GM10248 (cell line): Measurements from ENCODE around the gene RGS12.

Experiments used
- CTCF ChIA-PET: fragments of 300-600 bp; sonication (Branson Sonifier 250); formaldehyde crosslinking; extraction: SDS; loops from one replicate; lab custom pipeline; 2021; ENCODE audit warnings: antibody characterized with exemption; lab: Yijun Ruan, JAX
- POLR2A ChIA-PET: fragments of 350-650 bp; sonication (Branson Sonifier 250); formaldehyde crosslinking; extraction: SDS; loops from one replicate; lab custom pipeline; 2020; ENCODE audit warnings: antibody characterized with exemption; lab: Yijun Ruan, JAX
- DNase-seq: peaks from one replicate; pipeline ENCODE4 v3.0.0; 2012; ENCODE audit errors: extremely low spot score
- TF ChIP-seq, protein P1 (sequence below): IDR thresholded peaks from 2 replicates; pipeline ENCODE4 v1.5.1; 2012; ENCODE audit warnings: mild to moderate bottlenecking, low read depth; ENCODE audit errors: extremely low read depth, missing control alignments, control extremely low read depth

RGS12 gene

GRCh38 chr4:3293401-3294391, 875 bp downstream of the RGS12 start:
- ChIA-PET POLR2A (no interaction called here), CTCF (no interaction called here)
- DNase-seq: no peak
- TF ChIP-seq, protein P1, sequence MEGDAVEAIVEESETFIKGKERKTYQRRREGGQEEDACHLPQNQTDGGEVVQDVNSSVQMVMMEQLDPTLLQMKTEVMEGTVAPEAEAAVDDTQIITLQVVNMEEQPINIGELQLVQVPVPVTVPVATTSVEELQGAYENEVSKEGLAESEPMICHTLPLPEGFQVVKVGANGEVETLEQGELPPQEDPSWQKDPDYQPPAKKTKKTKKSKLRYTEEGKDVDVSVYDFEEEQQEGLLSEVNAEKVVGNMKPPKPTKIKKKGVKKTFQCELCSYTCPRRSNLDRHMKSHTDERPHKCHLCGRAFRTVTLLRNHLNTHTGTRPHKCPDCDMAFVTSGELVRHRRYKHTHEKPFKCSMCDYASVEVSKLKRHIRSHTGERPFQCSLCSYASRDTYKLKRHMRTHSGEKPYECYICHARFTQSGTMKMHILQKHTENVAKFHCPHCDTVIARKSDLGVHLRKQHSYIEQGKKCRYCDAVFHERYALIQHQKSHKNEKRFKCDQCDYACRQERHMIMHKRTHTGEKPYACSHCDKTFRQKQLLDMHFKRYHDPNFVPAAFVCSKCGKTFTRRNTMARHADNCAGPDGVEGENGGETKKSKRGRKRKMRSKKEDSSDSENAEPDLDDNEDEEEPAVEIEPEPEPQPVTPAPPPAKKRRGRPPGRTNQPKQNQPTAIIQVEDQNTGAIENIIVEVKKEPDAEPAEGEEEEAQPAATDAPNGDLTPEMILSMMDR: no peak

GRCh38 chr4:3294401-3295241, 1.8 kb downstream of the RGS12 start:
- CTCF ChIA-PET: no interaction called here
- no peak for DNase-seq
- POLR2A ChIA-PET: no interaction called here

DNA sequence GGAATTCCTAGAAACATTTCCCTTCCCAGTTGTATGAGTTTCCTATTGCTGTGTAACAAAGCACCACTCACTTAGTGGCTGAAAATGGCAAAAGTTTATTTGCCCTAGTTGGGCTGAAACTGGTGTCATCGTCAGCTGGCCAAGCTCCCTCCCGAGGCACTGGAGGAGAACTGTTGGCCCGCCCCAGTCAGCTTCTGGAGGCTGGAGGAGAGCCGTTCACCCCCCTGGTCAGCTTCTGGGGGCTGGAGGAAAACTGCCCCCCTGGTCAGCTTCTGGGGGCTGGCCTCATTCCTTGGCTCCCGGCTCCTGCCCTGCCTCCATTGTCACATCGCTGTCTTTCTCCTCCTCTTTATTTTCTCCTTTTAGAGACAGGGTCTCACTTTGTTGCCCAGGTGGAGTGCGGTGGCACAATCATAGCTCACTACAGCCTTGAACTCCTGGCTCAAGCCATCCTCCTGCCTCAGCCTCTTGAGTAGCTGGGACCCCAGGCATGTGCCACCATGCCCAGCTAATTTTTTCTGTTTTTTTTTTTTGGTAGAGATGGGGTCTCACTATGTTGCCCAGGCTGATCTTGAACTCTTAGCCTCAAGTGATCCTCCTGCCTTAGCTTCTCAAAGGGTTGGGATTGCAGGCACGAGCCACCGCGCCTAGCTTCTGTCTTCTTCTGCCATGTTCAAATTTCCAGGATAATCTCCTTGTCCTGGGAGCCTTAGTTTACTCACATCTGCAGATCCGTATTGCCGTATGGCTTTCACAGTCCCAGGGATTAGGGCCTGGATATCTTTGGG, 3.2 kb downstream of the RGS12 start:
- TF ChIP-seq, protein P1: no peak
- ChIA-PET POLR2A (no interaction called here), CTCF (no interaction called here)
- DNase-seq: no peak

More at GRCh38 chr4:3294401-3295241, 1.8 kb downstream of the RGS12 start:
- TF ChIP-seq, protein P1: no peak

- TF ChIP-seq, protein P1: no peak
- CTCF ChIA-PET: no interaction called here
- no peak for DNase-seq
- POLR2A ChIA-PET: no interaction called here
Observed at GRCh38 chr4:3296651-3297050, 3.8 kb downstream of the RGS12 start.

- TF ChIP-seq, protein P1: no peak
- ChIA-PET CTCF (interaction anchor here (1.2 kb wide), 1 partner anchor 21 kb away, joined by 4 read pairs; no protein-coding TSS in a partner anchor), POLR2A (no interaction called here)
- DNase-seq: no peak
Observed at GRCh38 chr4:3297066-3297859, 4.4 kb downstream of the RGS12 start.
